Pons (tissue), 1 donor: Measurements from ENCODE around the gene KRT9.
A peak's percentile ranks its signal among the peaks of the same experiment; 100 is the strongest.
"Not testable (repeated sequence)": the region's sequence is repeated elsewhere in the genome, so short reads cannot be mapped to it uniquely, and the experiment has no call there.

Source experiments
- DNase-seq: peaks from one replicate; pipeline ENCODE4 v3.0.0-alpha.2; 2016; ENCODE audit warnings: low spot score

The KRT9 gene

GRCh38 chr17:41571561-41572434 is at the start of gene KRT9:
TSS of gene KRT9 (minus strand) at chr17:41572059. CDS start at chr17:41571992, 67 bp downstream.
- DNase-seq = no peak

GRCh38 chr17:41621435-41621817 is 49.6 kb upstream of the KRT9 start:
- not testable (repeated sequence) for DNase-seq

GRCh38 chr17:41620583-41621434 is 49.0 kb upstream of the KRT9 start:
- no peak for DNase-seq

- not testable (repeated sequence) for DNase-seq
Observed at GRCh38 chr17:41619927-41620582, 48.2 kb upstream of the KRT9 start.

GRCh38 chr17:41619036-41619926 is 47.4 kb upstream of the KRT9 start:
- no peak for DNase-seq

GRCh38 chr17:41618341-41619035 is 46.6 kb upstream of the KRT9 start:
- DNase-seq = no peak

- DNase-seq = no peak
Observed at GRCh38 chr17:41617698-41618097, 45.8 kb upstream of the KRT9 start.

GRCh38 chr17:41617136-41617535 is 45.3 kb upstream of the KRT9 start:
- no peak for DNase-seq

- DNase-seq = not testable (repeated sequence)
Observed at GRCh38 chr17:41616486-41616885, 44.6 kb upstream of the KRT9 start.

GRCh38 chr17:41615454-41615853 is 43.6 kb upstream of the KRT9 start:
- DNase-seq = no peak

GRCh38 chr17:41614767-41615166 is 42.9 kb upstream of the KRT9 start:
- DNase-seq = peak; percentile 2

- DNase-seq = no peak
Observed at GRCh38 chr17:41614098-41614497, 42.2 kb upstream of the KRT9 start.

GRCh38 chr17:41613277-41614082 is 41.6 kb upstream of the KRT9 start:
- DNase-seq = no peak

GRCh38 chr17:41612376-41613160 is 40.7 kb upstream of the KRT9 start, which contains the start of gene KRT16:
TSS of gene KRT16 (minus strand) at chr17:41612767. CDS start at chr17:41612688, 79 bp downstream.
- DNase-seq = not testable (repeated sequence)

GRCh38 chr17:41610965-41611640 is 39.2 kb upstream of the KRT9 start:
- DNase-seq = no peak

- DNase-seq = not testable (repeated sequence)
Observed at GRCh38 chr17:41610061-41610517, 38.2 kb upstream of the KRT9 start.

GRCh38 chr17:41606930-41607329 is 35.1 kb upstream of the KRT9 start:
- DNase-seq = not testable (repeated sequence)

GRCh38 chr17:41602524-41602923 is 30.7 kb upstream of the KRT9 start:
- DNase-seq = peak; percentile 69
